Measurements from ENCODE around the gene MAP3K6. TPM values are rescaled to one million over a fixed set of nuclear protein-coding genes. Genes with fewer than 3 reads are reported as not detected.
A peak's percentile ranks its signal among the peaks of the same experiment; 100 is the strongest.
"Not testable (repeated sequence)": the region's sequence is repeated elsewhere in the genome, so short reads cannot be mapped to it uniquely, and the experiment has no call there.

The MAP3K6 gene
- total RNA-seq, 1 donor from 2014 or later, result 6.6 TPM

- DNase-seq, result no peak
These were observed 30.3 kb upstream of the MAP3K6 start for GRCh38 chr1:27397110-27397509.

- peak; percentile 77 for DNase-seq
These were observed 28.9 kb upstream of the MAP3K6 start for GRCh38 chr1:27395441-27396195.

- DNase-seq, result no peak
These were observed 28.2 kb upstream of the MAP3K6 start for GRCh38 chr1:27394925-27395324.

GRCh38 chr1:27394282-27394658 lies 27.5 kb upstream of the MAP3K6 start:
- no peak for DNase-seq

GRCh38 chr1:27393641-27394281 lies 27.0 kb upstream of the MAP3K6 start:
- no peak for DNase-seq

GRCh38 chr1:27392778-27393635 lies 26.2 kb upstream of the MAP3K6 start:
- DNase-seq, result no peak

- peak; percentile 95 for DNase-seq
These were observed 25.5 kb upstream of the MAP3K6 start, which contains the start of gene GPR3 for GRCh38 chr1:27392096-27392777. Gene GPR3, plus strand, starts transcription at chr1:27392622. Its CDS starts 1,177 bp downstream, at chr1:27393799.

GRCh38 chr1:27391511-27392095 lies 24.8 kb upstream of the MAP3K6 start:
- peak; percentile 66 for DNase-seq

GRCh38 chr1:27388337-27389005 lies 21.7 kb upstream of the MAP3K6 start:
- peak; percentile 63 for DNase-seq

GRCh38 chr1:27384797-27385196 lies 18.0 kb upstream of the MAP3K6 start:
- not testable (repeated sequence) for DNase-seq

- DNase-seq, result no peak
These were observed 16.9 kb upstream of the MAP3K6 start for GRCh38 chr1:27383661-27384060.

- DNase-seq, result no peak
These were observed 16.4 kb upstream of the MAP3K6 start, which contains the start of gene CD164L2 for GRCh38 chr1:27383039-27383605. Gene CD164L2, minus strand, starts transcription at chr1:27383333. Its CDS starts 94 bp downstream, at chr1:27383239.

- DNase-seq, result no peak
These were observed 15.4 kb upstream of the MAP3K6 start for GRCh38 chr1:27381969-27382762.

GRCh38 chr1:27380766-27381733 lies 14.3 kb upstream of the MAP3K6 start:
- no peak for DNase-seq

GRCh38 chr1:27380224-27380623 lies 13.5 kb upstream of the MAP3K6 start:
- DNase-seq, result no peak

- no peak for DNase-seq
These were observed 12.9 kb upstream of the MAP3K6 start for GRCh38 chr1:27379564-27380122.

GRCh38 chr1:27377760-27378495 lies 11.2 kb upstream of the MAP3K6 start:
- DNase-seq, result no peak
